Stomach smooth muscle (tissue), 2 donors: Measurements from ENCODE around the gene SNX3.
"Not testable (repeated sequence)": the region's sequence is repeated elsewhere in the genome, so short reads cannot be mapped to it uniquely, and the experiment has no call there.

Source experiments
- H3K27ac ChIP-seq: one replicate; pipeline ENCODE4 v1.7.0; 2013; ENCODE audit warnings: mild to moderate bottlenecking, low read length, inconsistent platforms
- H3K27me3 ChIP-seq, 2 donors: one replicate each; pipeline ENCODE4 v1.7.0; 2013; ENCODE audit warnings: low read length in 2 of 2; ENCODE audit not compliant: insufficient read depth in 2 of 2, control insufficient read depth in 1 of 2
- H3K36me3 ChIP-seq, 2 donors: one replicate each; pipeline ENCODE4 v1.7.0; 2013; ENCODE audit warnings: low read length in 2 of 2; ENCODE audit not compliant: control insufficient read depth in 2 of 2, insufficient read depth in 2 of 2
- H3K4me1 ChIP-seq: one replicate; pipeline ENCODE4 v1.7.0; 2013; ENCODE audit warnings: low read length; ENCODE audit not compliant: control insufficient read depth, insufficient read depth
- H3K4me3 ChIP-seq, 2 donors: one replicate each; pipeline ENCODE4 v1.7.0; 2013; ENCODE audit warnings: low read length in 2 of 2
- H3K9ac ChIP-seq, 2 donors: one replicate each; pipeline ENCODE4 v1.7.0; 2013; ENCODE audit warnings: low read length in 2 of 2, mild to moderate bottlenecking in 1 of 2
- H3K9me3 ChIP-seq, 2 donors: one replicate each; pipeline ENCODE4 v1.7.0; 2013; ENCODE audit warnings: low read length in 2 of 2; ENCODE audit not compliant: control insufficient read depth in 2 of 2
- donor health status: healthy.
- donor health status: Pancreatic carcinoma.

SNX3 gene

GRCh38 chr6:108291091-108291490 lies 30.3 kb upstream of the SNX3 start:
- no peaks in the 10 kb centered on the region for H3K36me3 ChIP-seq
- H3K9ac ChIP-seq: no peak overlapping the region
- no peak overlapping the region for H3K4me3 ChIP-seq
- no peaks in the 10 kb centered on the region for H3K9me3 ChIP-seq
- H3K27ac ChIP-seq: no peak overlapping the region
- peaks cover 3% of the 10 kb centered on the region for H3K4me1 ChIP-seq
- H3K27me3 ChIP-seq: no peaks in the 10 kb centered on the region

DNA sequence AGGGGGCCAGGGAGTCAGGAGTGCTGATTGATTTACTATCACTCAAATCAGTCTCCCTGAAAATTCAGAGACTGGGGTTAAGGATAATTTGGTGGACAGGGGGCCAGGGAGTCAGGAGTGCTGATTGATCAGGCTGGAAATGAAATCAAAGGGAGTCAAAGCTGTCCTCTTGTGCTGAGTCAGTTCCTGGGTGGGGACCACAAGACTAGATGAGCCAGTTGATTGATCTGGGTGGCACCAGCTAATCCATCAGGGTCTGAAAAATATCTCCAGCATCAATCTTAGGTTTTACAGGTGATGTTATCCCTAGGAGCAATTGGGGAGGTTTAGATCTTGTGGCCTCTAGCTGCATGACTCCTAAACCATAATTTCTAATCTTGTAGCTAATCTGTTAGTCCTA lies 27.9 kb upstream of the SNX3 start:
- no peaks in the 10 kb centered on the region for H3K27me3 ChIP-seq
- H3K27ac ChIP-seq: no peak overlapping the region
- H3K4me3 ChIP-seq: no peak overlapping the region
- no peaks in the 10 kb centered on the region for H3K36me3 ChIP-seq
- H3K9ac ChIP-seq: no peak overlapping the region
- no peaks in the 10 kb centered on the region for H3K9me3 ChIP-seq
- H3K4me1 ChIP-seq: no peaks in the 10 kb centered on the region

GRCh38 chr6:108287373-108287772 lies 26.5 kb upstream of the SNX3 start:
- Histone ChIP-seq H3K27ac (no peak overlapping the region), H3K27me3 (no peaks in the 10 kb centered on the region), H3K36me3 (no peaks in the 10 kb centered on the region), H3K9ac (no peak overlapping the region), H3K9me3 (no peaks in the 10 kb centered on the region), H3K4me1 (no peaks in the 10 kb centered on the region), H3K4me3 (no peak overlapping the region)

- H3K4me1 ChIP-seq: no peaks in the 10 kb centered on the region
- no peak overlapping the region for H3K4me3 ChIP-seq
- no peaks in the 10 kb centered on the region for H3K27me3 ChIP-seq
- no peaks in the 10 kb centered on the region for H3K9me3 ChIP-seq
- no peak overlapping the region for H3K27ac ChIP-seq
- H3K36me3 ChIP-seq: no peaks in the 10 kb centered on the region
- H3K9ac ChIP-seq: no peak overlapping the region
Measured at GRCh38 chr6:108286366-108286765, 25.5 kb upstream of the SNX3 start.

- Histone ChIP-seq H3K27ac (no peak overlapping the region), H3K4me3 (no peak overlapping the region), H3K9ac (no peak overlapping the region), H3K9me3 (no peaks in the 10 kb centered on the region), H3K36me3 (no peaks in the 10 kb centered on the region), H3K4me1 (no peaks in the 10 kb centered on the region), H3K27me3 (no peaks in the 10 kb centered on the region)
Measured at GRCh38 chr6:108285381-108285780, 24.5 kb upstream of the SNX3 start.

- no peaks in the 10 kb centered on the region for H3K36me3 ChIP-seq
- H3K4me1 ChIP-seq: no peaks in the 10 kb centered on the region
- no peak overlapping the region for H3K9ac ChIP-seq
- no peaks in the 10 kb centered on the region for H3K27me3 ChIP-seq
- H3K4me3 ChIP-seq: no peak overlapping the region
- H3K27ac ChIP-seq: no peak overlapping the region
- H3K9me3 ChIP-seq: no peaks in the 10 kb centered on the region
Measured at GRCh38 chr6:108277831-108278230, 17.0 kb upstream of the SNX3 start.

DNA sequence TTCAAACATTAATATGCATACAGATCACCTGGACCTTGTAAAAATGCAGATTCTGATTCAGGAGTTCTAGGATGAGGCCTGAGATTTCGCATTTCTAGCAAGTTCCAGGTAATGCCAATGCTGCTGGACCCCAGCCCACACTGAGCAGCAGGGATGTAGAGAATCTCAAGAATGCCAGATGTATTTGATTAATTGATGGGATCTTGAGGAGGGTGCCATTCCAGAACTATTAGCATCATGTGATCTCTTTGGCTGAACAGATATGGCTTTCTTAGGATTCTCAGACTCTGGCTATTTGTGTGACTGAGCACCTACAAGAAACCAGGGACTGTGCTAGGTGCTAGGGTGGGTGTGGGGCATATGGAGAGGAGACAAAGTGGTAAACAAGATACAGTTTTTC lies 16.5 kb upstream of the SNX3 start:
- no peak overlapping the region for H3K27ac ChIP-seq
- no peaks in the 10 kb centered on the region for H3K27me3 ChIP-seq
- no peaks in the 10 kb centered on the region for H3K9me3 ChIP-seq
- H3K36me3 ChIP-seq: no peaks in the 10 kb centered on the region
- H3K4me1 ChIP-seq: no peaks in the 10 kb centered on the region
- no peak overlapping the region for H3K4me3 ChIP-seq
- no peak overlapping the region for H3K9ac ChIP-seq

- Histone ChIP-seq H3K27me3 (no peaks in the 10 kb centered on the region), H3K36me3 (no peaks in the 10 kb centered on the region), H3K9me3 (no peaks in the 10 kb centered on the region), H3K27ac (no peak overlapping the region), H3K4me1 (no peaks in the 10 kb centered on the region), H3K4me3 (no peak overlapping the region), H3K9ac (no peak overlapping the region)
Measured at GRCh38 chr6:108275976-108276375, 15.1 kb upstream of the SNX3 start.

DNA sequence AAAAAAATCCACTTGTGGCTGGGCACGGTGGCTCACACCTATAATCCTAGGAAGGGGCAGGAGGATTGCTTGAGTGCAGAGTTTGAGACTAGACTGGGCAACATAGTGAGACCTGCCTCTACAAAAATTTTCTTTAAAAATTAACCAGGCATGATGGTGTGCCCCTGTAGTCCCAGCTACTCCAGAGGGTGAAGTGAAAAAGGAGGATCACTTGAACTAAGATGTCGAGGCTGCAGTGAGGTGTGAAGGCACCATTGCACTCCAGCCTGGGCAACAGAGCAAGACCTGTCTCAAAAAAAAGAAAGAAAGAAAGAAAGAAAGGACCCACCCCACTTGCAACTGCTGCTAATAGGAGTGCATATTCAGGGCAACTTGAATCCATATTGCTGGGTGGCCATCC lies 13.7 kb upstream of the SNX3 start:
- no peaks in the 10 kb centered on the region for H3K9me3 ChIP-seq
- no peak overlapping the region for H3K27ac ChIP-seq
- no peak overlapping the region for H3K4me3 ChIP-seq
- H3K27me3 ChIP-seq: no peaks in the 10 kb centered on the region
- H3K4me1 ChIP-seq: no peaks in the 10 kb centered on the region
- no peak overlapping the region for H3K9ac ChIP-seq
- H3K36me3 ChIP-seq: no peaks in the 10 kb centered on the region

GRCh38 chr6:108269955-108270354 lies 9.1 kb upstream of the SNX3 start:
- H3K4me1 ChIP-seq, H3K4me3 ChIP-seq, H3K27me3 ChIP-seq, H3K9me3 ChIP-seq, H3K36me3 ChIP-seq, H3K9ac ChIP-seq, H3K27ac ChIP-seq: not testable (repeated sequence)

DNA sequence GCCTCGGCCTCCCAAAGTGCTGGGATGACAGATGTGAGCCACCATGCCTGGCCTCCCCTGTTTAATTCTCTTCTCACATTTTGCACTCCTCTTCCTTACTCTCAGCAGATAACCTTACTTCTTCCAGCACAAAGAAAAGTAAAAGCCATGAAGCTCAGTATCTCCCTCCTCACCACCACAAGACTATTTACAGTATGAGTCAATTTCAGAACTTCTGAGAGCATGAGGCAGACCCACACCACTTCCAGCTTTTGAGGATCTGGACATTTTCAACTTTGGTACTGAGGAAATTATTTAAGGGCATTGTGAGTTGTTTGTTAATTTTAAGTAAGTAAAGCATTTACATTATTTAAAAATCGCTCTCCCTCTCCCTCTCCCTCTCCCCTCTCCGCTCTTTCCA lies 8.0 kb upstream of the SNX3 start:
- no peak overlapping the region for H3K4me3 ChIP-seq
- no peaks in the 10 kb centered on the region for H3K36me3 ChIP-seq
- H3K9me3 ChIP-seq: no peaks in the 10 kb centered on the region
- no peaks in the 10 kb centered on the region for H3K27me3 ChIP-seq
- no peak overlapping the region for H3K9ac ChIP-seq
- no peak overlapping the region for H3K27ac ChIP-seq
- H3K4me1 ChIP-seq: no peaks in the 10 kb centered on the region

DNA sequence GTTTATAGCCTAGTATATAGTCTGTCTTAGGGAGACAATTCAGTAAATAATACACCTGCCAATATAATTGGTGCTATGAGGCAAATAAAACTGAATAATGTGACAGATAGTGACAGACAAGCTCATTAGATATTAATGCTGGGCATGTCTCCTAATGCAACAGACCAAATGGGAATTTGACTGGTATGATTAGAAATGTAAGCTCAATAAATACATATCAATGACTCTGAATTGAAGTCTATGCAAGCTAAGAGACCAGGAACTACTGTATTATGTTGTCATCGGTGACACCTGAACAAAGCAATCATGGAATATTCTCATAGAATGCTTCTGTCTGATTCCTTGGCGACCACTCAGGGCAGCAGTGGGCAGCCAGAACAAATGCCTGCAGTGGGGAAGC lies 2.5 kb upstream of the SNX3 start:
- Histone ChIP-seq H3K9me3 (no peaks in the 10 kb centered on the region), H3K4me1 (peaks cover 2% of the 10 kb centered on the region)

More for the DNA sequence above, 2.5 kb upstream of the SNX3 start:
- no peak overlapping the region for H3K9ac ChIP-seq
- H3K4me3 ChIP-seq: no peak overlapping the region
- no peaks in the 10 kb centered on the region for H3K36me3 ChIP-seq
- no peak overlapping the region for H3K27ac ChIP-seq
- H3K27me3 ChIP-seq: no peaks in the 10 kb centered on the region
